ENCODE data around the gene TRAIP.

DNA sequence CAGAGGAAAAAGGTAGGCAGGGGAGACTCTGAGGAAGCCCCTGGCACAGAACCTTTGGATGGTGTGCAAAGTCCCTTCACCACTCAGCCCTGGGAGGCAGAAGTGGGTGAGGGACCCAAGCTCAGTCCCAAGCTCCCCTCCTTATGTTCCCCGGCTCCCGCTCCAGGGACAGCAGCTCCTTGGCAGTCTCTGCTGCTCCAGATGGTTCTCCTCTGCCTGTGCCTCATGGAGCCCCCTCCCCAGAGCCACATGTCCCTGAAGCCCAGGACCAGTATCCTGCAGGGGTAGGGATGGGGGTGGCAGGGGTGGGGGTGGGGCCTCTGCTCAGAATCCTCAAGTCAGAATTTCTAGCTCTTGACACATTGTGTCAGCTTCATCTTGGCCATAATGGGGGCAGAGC lies 21.4 kb upstream of the TRAIP start:
- TF ChIP-seq, protein P1, sequence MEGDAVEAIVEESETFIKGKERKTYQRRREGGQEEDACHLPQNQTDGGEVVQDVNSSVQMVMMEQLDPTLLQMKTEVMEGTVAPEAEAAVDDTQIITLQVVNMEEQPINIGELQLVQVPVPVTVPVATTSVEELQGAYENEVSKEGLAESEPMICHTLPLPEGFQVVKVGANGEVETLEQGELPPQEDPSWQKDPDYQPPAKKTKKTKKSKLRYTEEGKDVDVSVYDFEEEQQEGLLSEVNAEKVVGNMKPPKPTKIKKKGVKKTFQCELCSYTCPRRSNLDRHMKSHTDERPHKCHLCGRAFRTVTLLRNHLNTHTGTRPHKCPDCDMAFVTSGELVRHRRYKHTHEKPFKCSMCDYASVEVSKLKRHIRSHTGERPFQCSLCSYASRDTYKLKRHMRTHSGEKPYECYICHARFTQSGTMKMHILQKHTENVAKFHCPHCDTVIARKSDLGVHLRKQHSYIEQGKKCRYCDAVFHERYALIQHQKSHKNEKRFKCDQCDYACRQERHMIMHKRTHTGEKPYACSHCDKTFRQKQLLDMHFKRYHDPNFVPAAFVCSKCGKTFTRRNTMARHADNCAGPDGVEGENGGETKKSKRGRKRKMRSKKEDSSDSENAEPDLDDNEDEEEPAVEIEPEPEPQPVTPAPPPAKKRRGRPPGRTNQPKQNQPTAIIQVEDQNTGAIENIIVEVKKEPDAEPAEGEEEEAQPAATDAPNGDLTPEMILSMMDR (IDR thresholded peaks at IDR 0.05): no peak
- no peak for TF ChIP-seq POLR2A (IDR thresholded peaks at IDR 0.05)
